PFSK-1 (cell line): ENCODE measurements around the gene BLID.

ENCODE experiments used
- FOXP2 ChIP-seq: optimal IDR thresholded peaks from 2 replicates; pipeline ENCODE3; 2011; ENCODE audit warnings: borderline replicate concordance, control low read depth, inconsistent platforms; ENCODE audit not compliant: insufficient read depth; ENCODE audit errors: extremely low read length, extremely low read depth
- POLR2AphosphoS5 ChIP-seq: IDR thresholded peaks from 2 replicates; pipeline ENCODE4 v1.6.1; 2012; ENCODE audit warnings: low read depth, mild to moderate bottlenecking, control low read depth, low read length, moderate library complexity
- SIN3A ChIP-seq: IDR thresholded peaks from 2 replicates; pipeline ENCODE4 v1.6.1; 2012; ENCODE audit warnings: mild to moderate bottlenecking, low read length, moderate library complexity, borderline replicate concordance; ENCODE audit not compliant: insufficient read depth
- TAF1 ChIP-seq: IDR thresholded peaks from 2 replicates; pipeline ENCODE4 v1.6.1; 2012; ENCODE audit warnings: low read length, control low read depth, borderline replicate concordance; ENCODE audit not compliant: insufficient read depth
- TF ChIP-seq, protein P1 (sequence below), 2 experiments: IDR thresholded peaks; 2 replicates each; pipeline versions ENCODE4 v1.6.1 to v1.8.0; 2011 to 2012; ENCODE audit warnings: low read depth in 2 of 2, low read length in 2 of 2, control low read depth in 1 of 2, inconsistent platforms in 1 of 2, mild to moderate bottlenecking in 1 of 2, moderate library complexity in 1 of 2; ENCODE audit not compliant: insufficient read depth in 1 of 2

BLID gene

DNA sequence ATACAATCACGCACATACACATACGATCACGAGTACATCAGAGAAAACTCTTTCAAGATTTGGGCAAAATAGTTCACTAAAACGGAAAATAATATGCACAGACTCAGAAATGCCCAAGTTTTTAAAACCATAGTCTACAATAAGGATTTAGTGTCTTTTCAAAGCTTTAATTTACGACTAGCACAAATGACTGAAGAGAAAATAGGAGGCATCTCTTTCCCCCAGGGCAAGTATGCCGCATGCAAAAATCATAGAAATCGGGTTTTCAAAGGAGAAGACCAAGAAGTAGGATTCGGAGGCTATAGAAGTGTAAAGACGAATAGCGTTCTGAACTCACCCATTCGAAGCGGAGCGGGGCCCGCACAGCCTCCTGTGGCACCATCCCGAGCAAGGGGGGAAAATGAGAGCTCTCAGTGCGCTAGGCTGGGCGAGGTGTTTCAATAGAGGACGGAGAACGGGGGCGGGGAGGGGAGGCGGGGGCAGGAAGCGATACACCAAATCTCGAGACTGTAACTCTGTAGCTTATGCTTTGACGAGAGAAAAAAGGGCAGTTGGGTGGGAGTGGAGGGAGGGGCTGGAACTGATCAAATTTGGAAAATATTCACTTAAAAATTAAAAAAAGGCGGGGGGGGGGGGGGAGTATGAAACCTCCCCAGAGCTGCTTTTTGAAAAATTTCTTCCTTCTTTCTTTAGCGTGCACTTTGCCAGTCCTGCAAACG lies 15.8 kb downstream of the BLID start:
- TF ChIP-seq, protein P1, sequence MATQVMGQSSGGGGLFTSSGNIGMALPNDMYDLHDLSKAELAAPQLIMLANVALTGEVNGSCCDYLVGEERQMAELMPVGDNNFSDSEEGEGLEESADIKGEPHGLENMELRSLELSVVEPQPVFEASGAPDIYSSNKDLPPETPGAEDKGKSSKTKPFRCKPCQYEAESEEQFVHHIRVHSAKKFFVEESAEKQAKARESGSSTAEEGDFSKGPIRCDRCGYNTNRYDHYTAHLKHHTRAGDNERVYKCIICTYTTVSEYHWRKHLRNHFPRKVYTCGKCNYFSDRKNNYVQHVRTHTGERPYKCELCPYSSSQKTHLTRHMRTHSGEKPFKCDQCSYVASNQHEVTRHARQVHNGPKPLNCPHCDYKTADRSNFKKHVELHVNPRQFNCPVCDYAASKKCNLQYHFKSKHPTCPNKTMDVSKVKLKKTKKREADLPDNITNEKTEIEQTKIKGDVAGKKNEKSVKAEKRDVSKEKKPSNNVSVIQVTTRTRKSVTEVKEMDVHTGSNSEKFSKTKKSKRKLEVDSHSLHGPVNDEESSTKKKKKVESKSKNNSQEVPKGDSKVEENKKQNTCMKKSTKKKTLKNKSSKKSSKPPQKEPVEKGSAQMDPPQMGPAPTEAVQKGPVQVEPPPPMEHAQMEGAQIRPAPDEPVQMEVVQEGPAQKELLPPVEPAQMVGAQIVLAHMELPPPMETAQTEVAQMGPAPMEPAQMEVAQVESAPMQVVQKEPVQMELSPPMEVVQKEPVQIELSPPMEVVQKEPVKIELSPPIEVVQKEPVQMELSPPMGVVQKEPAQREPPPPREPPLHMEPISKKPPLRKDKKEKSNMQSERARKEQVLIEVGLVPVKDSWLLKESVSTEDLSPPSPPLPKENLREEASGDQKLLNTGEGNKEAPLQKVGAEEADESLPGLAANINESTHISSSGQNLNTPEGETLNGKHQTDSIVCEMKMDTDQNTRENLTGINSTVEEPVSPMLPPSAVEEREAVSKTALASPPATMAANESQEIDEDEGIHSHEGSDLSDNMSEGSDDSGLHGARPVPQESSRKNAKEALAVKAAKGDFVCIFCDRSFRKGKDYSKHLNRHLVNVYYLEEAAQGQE (IDR thresholded peaks at IDR 0.05; ENCODE audit: insufficient read depth in 1 of 2, low read depth in 2 of 2, low read length in 2 of 2): peak in 1 of 2 experiments; percentile 11; a peak in 1 of 4 replicates
- TF ChIP-seq TAF1 (peak; percentile 76; the same call in 1 of the 2 replicates), SIN3A (0 out of 2 replicates have a peak, but pooled peaks have one; percentile 7), POLR2AphosphoS5 (peak; percentile 52; the same call in 1 of the 2 replicates), FOXP2 (no peak)

DNA sequence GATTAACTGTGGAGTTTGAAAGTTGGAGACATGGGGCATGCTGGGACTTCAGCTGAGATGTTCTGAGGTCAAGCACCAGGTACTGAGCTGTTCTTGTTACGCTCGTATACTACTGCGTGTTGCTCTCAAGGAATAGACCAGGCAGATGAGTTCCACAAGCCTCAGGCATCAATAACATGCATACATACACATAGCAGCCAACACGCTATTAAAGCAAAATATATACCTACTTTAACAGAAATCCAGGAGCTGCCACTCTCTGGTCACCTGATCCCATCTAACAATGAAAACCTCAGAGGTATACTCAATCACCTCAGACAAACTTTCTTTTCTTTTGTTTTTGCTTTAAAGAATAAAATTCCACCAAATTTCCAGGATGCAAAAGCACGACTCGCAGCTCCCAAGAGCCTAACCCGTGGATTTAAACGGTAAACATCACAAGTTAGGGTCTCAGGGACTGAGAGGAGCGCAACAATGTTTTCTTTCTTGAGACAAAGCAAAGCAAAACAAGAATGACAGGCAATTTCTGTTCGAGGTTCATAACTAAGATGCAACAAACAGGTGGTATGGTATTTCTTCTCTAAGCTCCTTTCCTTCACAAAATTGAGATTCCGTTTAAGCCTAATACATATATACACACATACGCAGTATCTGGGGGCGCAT lies 16.5 kb downstream of the BLID start:
- TF ChIP-seq POLR2AphosphoS5 (peak; percentile 24; the same call in 1 of the 2 replicates), TAF1 (no peak), SIN3A (0 out of 2 replicates have a peak, but pooled peaks have one; percentile 87), FOXP2 (no peak)
- TF ChIP-seq, protein P1 (IDR thresholded peaks at IDR 0.05; ENCODE audit: insufficient read depth in 1 of 2, low read depth in 2 of 2, low read length in 2 of 2): no peak

DNA sequence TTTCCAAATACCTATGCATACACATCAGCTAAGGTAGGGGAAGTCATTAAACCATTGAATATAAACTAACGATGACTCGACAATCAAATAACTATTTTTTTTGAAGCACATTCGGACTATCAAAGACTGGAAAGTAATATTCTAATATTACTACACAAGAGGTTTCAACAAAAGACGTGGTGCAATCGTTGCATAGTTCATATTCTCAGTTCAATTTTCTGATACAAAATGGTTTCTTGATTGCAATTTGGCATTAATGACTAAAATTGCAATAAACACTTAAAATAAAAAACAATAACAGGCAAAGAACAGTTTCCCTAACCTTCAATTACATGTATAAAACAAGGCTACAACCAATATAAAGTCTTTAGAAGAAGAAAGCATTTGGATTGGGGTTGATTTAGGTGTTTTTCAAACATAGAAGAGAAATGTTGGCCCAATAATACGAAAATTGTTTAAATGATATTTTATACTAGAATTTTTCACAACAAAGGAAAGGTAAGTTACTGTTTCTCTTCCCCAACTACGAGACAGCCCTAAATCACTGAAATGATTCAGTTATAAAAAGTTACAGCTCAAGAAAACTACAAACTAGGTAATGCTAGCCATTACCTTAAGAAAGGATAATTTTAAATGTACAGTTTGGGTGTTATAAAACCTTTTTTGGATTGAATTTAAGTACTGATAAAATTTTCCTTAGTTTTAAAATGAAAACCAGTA lies 17.6 kb downstream of the BLID start:
- TF ChIP-seq FOXP2: no peak
- no peak for TF ChIP-seq POLR2AphosphoS5
- no peak for TF ChIP-seq TAF1
- TF ChIP-seq SIN3A: no peak
- TF ChIP-seq, protein P1 (IDR thresholded peaks at IDR 0.05; ENCODE audit: insufficient read depth in 1 of 2, low read depth in 2 of 2, low read length in 2 of 2): no peak

DNA sequence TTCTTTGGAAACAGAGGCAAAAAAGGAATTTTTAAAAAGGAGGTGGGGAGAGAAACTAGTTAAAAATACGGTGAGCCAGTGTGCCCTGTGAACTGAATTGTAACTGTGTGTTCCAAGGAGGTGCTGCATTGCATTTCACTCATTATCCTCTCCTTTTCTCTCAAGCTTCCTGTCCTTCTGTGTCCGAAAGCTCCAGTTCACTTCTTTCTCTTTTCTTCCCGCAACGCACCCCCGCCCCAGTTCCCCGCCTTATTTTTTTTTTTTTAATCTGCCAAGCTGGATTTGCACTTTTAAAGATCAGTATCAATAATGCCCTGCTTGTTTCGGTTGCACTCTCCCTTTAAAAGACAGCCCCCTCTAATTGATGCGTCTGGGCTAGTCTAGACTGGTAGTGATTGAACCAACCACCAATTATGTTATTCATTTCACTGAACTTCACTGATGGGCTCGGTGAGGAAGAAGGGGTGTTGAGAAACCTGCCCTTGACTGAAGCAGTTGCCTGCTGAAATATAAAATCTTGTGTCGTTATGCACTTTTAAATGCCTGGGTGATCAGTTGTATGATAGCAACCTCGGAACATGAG lies 18.5 kb downstream of the BLID start:
- TF ChIP-seq, protein P1 (IDR thresholded peaks at IDR 0.05; ENCODE audit: insufficient read depth in 1 of 2, low read depth in 2 of 2, low read length in 2 of 2): peak in 1 of 2 experiments; percentile 11; a peak in 1 of 4 replicates
- peak; percentile 41; the same call in 1 of the 2 replicates for TF ChIP-seq SIN3A
- TF ChIP-seq FOXP2: no peak
- peak; percentile 69; the same call in 1 of the 2 replicates for TF ChIP-seq POLR2AphosphoS5
- TF ChIP-seq TAF1: 0 out of 2 replicates have a peak, but pooled peaks have one; percentile 58
